CD4-positive, alpha-beta T cell treated with Interleukin-2 at 100 ng/mL for 4 hours (primary cell): ENCODE results near the gene SUMF2.
A peak's percentile ranks its signal among the peaks of the same experiment; 100 is the strongest.
"Not testable (repeated sequence)": the region's sequence is repeated elsewhere in the genome, so short reads cannot be mapped to it uniquely, and the experiment has no call there.

Experiments
- DNase-seq: peaks from one replicate; pipeline ENCODE4 v3.0.0-alpha.2; 2020; ENCODE audit warnings: low spot score

SUMF2 gene

DNA sequence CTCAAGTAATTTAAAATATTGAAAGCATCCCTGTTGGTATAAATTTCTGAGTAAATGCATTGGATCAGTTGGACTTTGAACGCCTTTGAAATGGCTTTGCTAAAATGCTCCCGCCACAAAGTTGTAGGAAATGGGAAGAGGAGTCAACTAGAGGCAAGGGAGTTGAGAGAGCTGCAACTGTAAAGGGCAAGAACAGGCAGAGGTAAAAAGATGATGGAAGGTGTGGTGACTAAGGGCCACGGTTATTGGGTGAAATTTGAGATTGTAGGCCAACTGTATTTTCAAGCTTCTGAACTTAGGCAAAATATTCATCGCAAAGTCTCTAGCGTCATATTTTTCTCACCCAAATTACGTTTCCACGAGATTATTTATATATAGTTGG, 595 bp upstream of the SUMF2 start:
- DNase-seq: no peak

- not testable (repeated sequence) for DNase-seq
These were observed 2.3 kb downstream of the SUMF2 start for GRCh38 chr7:56066376-56066775.

- peak; percentile 76 for DNase-seq
These were observed 10.3 kb downstream of the SUMF2 start for GRCh38 chr7:56074371-56074791.

GRCh38 chr7:56077681-56078080, 13.6 kb downstream of the SUMF2 start:
- DNase-seq: no peak

DNA sequence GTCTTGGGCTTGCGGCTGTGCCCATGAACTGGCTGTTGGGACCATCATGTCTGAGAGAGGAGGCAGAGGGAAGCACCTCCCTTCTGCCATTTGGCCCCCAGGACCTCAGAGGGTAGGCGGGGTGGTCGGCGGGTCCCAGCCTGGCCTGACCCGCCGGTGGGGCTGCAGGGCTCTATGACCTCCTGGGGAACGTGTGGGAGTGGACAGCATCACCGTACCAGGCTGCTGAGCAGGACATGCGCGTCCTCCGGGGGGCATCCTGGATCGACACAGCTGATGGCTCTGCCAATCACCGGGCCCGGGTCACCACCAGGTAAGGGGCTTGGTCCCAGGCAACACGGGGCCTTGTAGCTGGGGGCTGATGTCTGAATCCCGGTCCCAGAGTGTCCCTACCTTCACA, 14.1 kb downstream of the SUMF2 start:
- no peak for DNase-seq

DNA sequence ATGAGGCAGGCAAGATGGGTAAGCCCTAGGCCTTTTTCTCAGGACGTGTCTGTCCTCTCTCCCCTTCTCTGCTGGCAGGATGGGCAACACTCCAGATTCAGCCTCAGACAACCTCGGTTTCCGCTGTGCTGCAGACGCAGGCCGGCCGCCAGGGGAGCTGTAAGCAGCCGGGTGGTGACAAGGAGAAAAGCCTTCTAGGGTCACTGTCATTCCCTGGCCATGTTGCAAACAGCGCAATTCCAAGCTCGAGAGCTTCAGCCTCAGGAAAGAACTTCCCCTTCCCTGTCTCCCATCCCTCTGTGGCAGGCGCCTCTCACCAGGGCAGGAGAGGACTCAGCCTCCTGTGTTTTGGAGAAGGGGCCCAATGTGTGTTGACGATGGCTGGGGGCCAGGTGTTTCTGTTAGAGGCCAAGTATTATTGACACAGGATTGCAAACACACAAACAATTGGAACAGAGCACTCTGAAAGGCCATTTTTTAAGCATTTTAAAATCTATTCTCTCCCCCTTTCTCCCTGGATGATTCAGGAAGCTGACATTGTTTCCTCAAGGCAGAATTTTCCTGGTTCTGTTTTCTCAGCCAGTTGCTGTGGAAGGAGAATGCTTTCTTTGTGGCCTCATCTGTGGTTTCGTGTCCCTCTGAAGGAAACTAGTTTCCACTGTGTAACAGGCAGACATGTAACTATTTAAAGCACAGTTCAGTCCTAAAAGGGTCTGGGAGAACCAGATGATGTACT, 15.5 kb downstream of the SUMF2 start:
- no peak for DNase-seq

GRCh38 chr7:56080726-56081435, 16.8 kb downstream of the SUMF2 start:
- DNase-seq: not testable (repeated sequence)

- no peak for DNase-seq
These were observed 17.7 kb downstream of the SUMF2 start for GRCh38 chr7:56081626-56082340.

GRCh38 chr7:56083150-56083785, 19.2 kb downstream of the SUMF2 start:
- DNase-seq: no peak

- no peak for DNase-seq
These were observed 22.7 kb downstream of the SUMF2 start for GRCh38 chr7:56086761-56087160.

- no peak for DNase-seq
These were observed 23.4 kb downstream of the SUMF2 start for GRCh38 chr7:56087445-56087844.

- no peak for DNase-seq
These were observed 27.5 kb downstream of the SUMF2 start for GRCh38 chr7:56091591-56091990.

GRCh38 chr7:56092388-56092787, 28.3 kb downstream of the SUMF2 start:
- not testable (repeated sequence) for DNase-seq

DNA sequence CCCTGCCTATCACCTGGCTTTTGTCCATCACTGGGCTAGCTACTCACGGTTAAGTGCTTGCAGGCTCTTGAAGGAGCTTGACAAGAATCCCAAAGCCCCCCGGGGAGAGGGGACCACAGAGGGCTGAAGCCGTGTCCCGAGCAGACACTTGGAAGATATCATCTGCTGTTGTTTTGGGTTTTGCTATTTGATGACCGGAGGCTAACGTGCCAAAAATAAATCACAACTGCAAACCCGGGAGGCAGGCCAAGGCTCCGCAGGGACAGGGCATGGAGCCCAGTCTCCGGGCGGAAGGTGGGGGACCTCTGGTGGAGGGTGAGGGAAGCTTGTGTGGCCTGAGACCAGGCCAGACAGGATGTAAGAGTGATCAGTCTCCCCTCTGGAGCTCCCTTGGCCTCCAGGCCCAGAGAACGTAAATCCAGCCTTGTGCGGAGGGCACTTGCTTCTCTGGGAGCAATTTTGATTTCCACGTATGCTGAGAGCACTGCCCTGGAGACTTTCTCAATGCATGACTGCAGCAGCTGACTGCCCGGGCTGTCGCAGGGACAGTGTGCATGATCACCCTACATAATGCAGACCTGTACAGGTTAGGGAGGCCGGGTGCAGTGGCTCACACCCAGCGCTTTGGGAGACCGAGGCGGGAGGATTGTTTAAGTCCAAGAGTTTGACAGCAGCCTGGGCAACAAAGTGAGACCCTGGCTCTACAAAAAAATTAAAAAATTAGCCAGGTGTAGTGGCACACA, 28.9 kb downstream of the SUMF2 start, which contains the start of gene PHKG1:
Gene PHKG1, minus strand, starts transcription at position 164 of the 743 bp plus-strand sequence. CDS start 4,011 bp downstream, outside the sequence.
- no peak for DNase-seq

- DNase-seq: no peak
These were observed 33.6 kb downstream of the SUMF2 start for GRCh38 chr7:56097700-56098099.

DNA sequence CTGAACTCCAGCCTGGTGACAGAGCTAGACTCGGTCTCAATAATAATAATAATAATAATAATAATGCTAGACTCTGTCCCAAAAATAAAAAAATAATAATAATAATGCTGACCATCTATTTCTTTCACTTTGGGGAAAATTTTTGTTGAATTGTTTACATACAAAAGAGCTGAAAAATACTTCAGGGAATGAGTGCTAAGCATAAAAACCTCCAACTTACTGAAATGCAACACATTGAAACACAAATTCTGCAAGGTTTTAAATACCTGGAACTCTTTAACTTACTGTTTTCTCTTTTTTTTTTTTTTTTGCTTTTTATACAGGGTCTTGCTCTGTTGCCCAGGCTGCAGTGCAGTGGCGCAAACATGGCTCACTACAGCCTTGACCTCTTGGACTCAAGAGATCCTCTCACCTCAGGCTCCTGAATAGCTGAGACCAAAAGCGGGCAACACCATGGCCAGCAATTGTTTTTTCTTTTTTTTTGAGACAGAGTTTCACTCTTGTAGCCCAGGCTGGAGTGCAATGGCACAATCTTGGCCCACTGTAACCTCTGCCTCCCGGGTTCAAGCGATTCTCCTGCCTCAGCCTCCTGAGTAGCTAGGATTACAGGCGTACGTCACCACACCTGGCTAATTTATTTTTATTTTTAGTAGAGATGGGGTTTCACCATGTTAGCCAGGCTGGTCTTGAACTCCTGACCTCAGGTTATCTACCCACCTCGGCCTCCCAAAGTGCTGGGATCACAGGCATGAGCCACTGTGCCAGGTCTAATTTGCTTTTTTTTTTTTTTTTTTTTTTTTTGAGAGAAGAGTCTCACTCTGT, 34.3 kb downstream of the SUMF2 start:
- DNase-seq: not testable (repeated sequence)

DNA sequence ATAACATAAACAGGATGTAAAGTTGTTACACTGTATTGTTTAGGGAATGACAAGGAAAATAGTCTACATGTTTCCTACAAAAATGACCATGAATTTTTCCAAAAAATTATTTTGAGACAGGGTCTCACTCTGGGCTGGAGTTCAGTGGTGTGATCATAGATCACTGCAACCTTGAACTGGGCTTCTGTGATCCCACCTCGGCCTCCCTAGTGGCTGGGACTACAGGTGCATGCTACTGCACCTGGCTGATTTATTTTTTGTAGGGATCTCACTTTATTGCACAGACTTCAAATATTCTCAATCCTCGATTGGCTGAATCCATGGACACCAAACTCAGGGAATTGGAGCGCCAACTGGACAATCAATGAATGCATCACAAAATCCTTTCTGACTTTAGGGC, 35.6 kb downstream of the SUMF2 start:
- DNase-seq: no peak

DNA sequence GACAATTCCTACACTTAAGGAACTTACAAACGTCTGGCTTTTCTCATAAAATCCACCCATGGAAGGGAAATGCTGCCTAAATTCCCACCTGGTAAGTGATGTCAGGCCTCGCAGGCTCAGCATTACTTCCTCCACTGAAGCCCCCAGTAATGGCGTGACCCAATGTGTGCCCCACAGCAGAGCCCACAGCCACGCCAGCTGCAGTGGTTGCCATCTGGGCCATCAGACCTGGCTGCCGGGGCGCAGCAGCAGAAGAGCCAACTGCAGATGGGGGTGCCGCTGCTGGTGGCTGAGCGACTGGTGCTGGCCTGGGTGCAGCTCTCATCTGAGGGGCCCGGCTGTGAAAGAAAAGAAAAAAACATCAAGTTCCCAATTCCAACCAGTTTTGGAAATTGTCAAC, 40.1 kb downstream of the SUMF2 start:
- not testable (repeated sequence) for DNase-seq

GRCh38 chr7:56105508-56105907, 41.4 kb downstream of the SUMF2 start:
- peak; percentile 34 for DNase-seq
